ENCODE measurements around the gene DPYSL5. TPM values are rescaled to one million over a fixed set of nuclear protein-coding genes. Genes with fewer than 3 reads are reported as not detected.
A peak's percentile ranks its signal among the peaks of the same experiment; 100 is the strongest.

Gene DPYSL5
- total and polyA plus RNA-seq, 2 of the 13 experiments (the other 11 are each of a cell fraction or from before 2014, with no cell fraction given) = 0.15 TPM; not detected in 1

DNA sequence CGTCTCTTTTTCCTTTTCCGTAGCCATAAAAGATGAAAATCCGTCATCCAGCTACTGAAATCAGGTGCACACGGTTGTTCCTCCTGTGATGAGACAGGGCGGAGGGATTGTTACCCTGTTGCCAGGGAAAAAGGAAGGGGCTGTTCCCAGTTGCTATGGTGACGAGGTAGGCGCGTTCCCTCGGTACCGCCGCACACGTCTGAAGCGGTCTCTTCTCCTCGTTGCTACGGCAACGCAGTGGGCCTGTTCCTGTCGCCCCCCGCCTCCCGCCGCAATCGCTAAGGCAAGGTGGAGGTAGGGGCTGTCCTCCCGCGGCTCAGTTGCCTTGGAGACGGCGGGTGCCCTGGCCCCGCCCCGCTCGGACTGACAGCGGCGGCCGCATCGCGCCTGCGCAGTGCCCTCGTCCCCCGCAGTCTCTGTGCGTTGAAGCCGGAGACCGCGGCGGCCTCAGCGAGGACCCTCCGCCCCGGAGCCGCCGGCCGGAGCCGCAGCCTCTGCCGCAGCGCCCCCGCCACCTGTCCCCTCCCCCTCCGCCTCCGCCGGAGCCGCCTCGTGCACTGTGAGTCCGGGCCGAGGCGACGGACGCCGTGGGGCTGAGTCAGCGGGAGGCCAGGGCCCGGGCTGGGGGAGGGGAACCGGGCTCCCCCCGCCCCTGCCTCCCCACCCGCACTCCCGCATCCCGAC lies 122.5 kb downstream of the DPYSL5 start, which contains the start of gene MAPRE3 (continued):
- no peak for TF ChIP-seq ZNF546 (CRISPR knock-in tag; conservative IDR thresholded peaks at IDR 0.05)
- TF ChIP-seq MBD4 (IDR thresholded peaks at IDR 0.05; ENCODE audit: borderline replicate concordance, low read length) = no peak
- peak; percentile 61 for TF ChIP-seq GABPB1 (CRISPR knock-in tag; IDR thresholded peaks at IDR 0.05)
- TF ChIP-seq, protein P1, sequence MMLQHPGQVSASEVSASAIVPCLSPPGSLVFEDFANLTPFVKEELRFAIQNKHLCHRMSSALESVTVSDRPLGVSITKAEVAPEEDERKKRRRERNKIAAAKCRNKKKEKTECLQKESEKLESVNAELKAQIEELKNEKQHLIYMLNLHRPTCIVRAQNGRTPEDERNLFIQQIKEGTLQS (CRISPR knock-in tag; IDR thresholded peaks at IDR 0.05) = no peak
- TF ChIP-seq, protein P2, sequence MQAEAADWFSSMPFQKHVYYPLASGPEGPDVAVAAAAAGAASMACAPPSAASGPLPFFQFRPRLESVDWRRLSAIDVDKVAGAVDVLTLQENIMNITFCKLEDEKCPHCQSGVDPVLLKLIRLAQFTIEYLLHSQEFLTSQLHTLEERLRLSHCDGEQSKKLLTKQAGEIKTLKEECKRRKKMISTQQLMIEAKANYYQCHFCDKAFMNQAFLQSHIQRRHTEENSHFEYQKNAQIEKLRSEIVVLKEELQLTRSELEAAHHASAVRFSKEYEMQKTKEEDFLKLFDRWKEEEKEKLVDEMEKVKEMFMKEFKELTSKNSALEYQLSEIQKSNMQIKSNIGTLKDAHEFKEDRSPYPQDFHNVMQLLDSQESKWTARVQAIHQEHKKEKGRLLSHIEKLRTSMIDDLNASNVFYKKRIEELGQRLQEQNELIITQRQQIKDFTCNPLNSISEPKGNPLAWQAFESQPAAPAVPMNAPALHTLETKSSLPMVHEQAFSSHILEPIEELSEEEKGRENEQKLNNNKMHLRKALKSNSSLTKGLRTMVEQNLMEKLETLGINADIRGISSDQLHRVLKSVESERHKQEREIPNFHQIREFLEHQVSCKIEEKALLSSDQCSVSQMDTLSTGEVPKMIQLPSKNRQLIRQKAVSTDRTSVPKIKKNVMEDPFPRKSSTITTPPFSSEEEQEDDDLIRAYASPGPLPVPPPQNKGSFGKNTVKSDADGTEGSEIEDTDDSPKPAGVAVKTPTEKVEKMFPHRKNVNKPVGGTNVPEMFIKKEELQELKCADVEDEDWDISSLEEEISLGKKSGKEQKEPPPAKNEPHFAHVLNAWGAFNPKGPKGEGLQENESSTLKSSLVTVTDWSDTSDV (CRISPR knock-in tag; IDR thresholded peaks at IDR 0.05) = 0 out of 2 replicates have a peak, but pooled peaks have one; percentile 57
- TF ChIP-seq KDM5B (CRISPR knock-in tag; IDR thresholded peaks at IDR 0.05; ENCODE audit: borderline replicate concordance) = peak; percentile 59; the same call in 1 of the 2 replicates
- no peak; the same call in 1 of the 2 replicates for TF ChIP-seq SP5 (CRISPR knock-in tag; IDR thresholded peaks at IDR 0.05; ENCODE audit: borderline replicate concordance, low read depth)
- TF ChIP-seq ZKSCAN5 (CRISPR knock-in tag; IDR thresholded peaks at IDR 0.05) = no peak
- no peak for TF ChIP-seq ZNF335 (CRISPR knock-in tag; IDR thresholded peaks at IDR 0.05)
- TF ChIP-seq, protein P3, sequence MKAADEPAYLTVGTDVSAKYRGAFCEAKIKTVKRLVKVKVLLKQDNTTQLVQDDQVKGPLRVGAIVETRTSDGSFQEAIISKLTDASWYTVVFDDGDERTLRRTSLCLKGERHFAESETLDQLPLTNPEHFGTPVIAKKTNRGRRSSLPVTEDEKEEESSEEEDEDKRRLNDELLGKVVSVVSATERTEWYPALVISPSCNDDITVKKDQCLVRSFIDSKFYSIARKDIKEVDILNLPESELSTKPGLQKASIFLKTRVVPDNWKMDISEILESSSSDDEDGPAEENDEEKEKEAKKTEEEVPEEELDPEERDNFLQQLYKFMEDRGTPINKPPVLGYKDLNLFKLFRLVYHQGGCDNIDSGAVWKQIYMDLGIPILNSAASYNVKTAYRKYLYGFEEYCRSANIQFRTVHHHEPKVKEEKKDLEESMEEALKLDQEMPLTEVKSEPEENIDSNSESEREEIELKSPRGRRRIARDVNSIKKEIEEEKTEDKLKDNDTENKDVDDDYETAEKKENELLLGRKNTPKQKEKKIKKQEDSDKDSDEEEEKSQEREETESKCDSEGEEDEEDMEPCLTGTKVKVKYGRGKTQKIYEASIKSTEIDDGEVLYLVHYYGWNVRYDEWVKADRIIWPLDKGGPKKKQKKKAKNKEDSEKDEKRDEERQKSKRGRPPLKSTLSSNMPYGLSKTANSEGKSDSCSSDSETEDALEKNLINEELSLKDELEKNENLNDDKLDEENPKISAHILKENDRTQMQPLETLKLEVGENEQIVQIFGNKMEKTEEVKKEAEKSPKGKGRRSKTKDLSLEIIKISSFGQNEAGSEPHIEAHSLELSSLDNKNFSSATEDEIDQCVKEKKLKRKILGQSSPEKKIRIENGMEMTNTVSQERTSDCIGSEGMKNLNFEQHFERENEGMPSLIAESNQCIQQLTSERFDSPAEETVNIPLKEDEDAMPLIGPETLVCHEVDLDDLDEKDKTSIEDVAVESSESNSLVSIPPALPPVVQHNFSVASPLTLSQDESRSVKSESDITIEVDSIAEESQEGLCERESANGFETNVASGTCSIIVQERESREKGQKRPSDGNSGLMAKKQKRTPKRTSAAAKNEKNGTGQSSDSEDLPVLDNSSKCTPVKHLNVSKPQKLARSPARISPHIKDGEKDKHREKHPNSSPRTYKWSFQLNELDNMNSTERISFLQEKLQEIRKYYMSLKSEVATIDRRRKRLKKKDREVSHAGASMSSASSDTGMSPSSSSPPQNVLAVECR (CRISPR knock-in tag; IDR thresholded peaks at IDR 0.05; ENCODE audit: borderline replicate concordance) = peak; percentile 87
- TF ChIP-seq NR2C2 (CRISPR knock-in tag; IDR thresholded peaks at IDR 0.05; ENCODE audit: borderline replicate concordance) = no peak
- no peak for TF ChIP-seq ZNF143 (CRISPR knock-in tag; IDR thresholded peaks at IDR 0.05)
- TF ChIP-seq, protein P4, sequence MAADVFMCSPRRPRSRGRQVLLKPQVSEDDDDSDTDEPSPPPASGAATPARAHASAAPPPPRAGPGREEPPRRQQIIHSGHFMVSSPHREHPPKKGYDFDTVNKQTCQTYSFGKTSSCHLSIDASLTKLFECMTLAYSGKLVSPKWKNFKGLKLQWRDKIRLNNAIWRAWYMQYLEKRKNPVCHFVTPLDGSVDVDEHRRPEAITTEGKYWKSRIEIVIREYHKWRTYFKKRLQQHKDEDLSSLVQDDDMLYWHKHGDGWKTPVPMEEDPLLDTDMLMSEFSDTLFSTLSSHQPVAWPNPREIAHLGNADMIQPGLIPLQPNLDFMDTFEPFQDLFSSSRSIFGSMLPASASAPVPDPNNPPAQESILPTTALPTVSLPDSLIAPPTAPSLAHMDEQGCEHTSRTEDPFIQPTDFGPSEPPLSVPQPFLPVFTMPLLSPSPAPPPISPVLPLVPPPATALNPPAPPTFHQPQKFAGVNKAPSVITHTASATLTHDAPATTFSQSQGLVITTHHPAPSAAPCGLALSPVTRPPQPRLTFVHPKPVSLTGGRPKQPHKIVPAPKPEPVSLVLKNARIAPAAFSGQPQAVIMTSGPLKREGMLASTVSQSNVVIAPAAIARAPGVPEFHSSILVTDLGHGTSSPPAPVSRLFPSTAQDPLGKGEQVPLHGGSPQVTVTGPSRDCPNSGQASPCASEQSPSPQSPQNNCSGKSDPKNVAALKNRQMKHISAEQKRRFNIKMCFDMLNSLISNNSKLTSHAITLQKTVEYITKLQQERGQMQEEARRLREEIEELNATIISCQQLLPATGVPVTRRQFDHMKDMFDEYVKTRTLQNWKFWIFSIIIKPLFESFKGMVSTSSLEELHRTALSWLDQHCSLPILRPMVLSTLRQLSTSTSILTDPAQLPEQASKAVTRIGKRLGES (CRISPR knock-in tag; IDR thresholded peaks at IDR 0.05; ENCODE audit: borderline replicate concordance) = no peak
- TF ChIP-seq TARDBP (CRISPR knock-in tag; IDR thresholded peaks at IDR 0.05) = no peak
- 0 out of 2 replicates have a peak, but pooled peaks have one; percentile 17 for TF ChIP-seq EED (CRISPR knock-in tag; IDR thresholded peaks at IDR 0.05)
- peak; percentile 37; the same call in 1 of the 2 replicates for TF ChIP-seq SIN3A (IDR thresholded peaks at IDR 0.05; ENCODE audit: borderline replicate concordance, low read depth, low read length)
- no peak for TF ChIP-seq MED1 (CRISPR knock-in tag; IDR thresholded peaks at IDR 0.05)
- TF ChIP-seq GATAD2A (CRISPR knock-in tag; IDR thresholded peaks at IDR 0.05) = no peak

All from HepG2 (cell line).